ENCODE results near the gene PLD5.
"Not testable (repeated sequence)": the region's sequence is repeated elsewhere in the genome, so short reads cannot be mapped to it uniquely, and the experiment has no call there.

DNA sequence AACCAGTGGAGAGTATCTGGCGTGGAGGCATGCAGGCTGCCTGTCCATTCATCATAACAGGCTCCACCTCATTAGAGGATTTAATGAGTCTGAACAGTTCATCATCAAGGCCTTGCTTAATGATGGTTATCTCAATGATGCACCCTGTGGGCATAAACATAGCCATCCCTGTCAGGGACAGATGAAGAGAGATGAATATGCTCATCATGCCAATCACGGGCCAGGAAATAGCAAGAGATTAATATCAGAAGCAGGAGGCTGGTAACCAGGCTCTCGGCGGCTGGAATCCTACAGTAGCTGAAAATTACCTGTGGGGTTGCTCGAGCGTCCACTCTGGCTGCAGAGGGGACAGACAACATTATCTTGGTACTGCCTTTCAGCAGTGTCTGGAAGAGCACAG, 247.7 kb downstream of the PLD5 start:
- not testable (repeated sequence) for TF ChIP-seq CTCF (IDR thresholded peaks at IDR 0.05); SIN3A (IDR thresholded peaks at IDR 0.05; ENCODE audit: borderline replicate concordance, insufficient read depth, low read depth, low read length); POLR2AphosphoS5 (IDR thresholded peaks at IDR 0.05; ENCODE audit: low read depth, low read length)
- TF ChIP-seq, protein P1, sequence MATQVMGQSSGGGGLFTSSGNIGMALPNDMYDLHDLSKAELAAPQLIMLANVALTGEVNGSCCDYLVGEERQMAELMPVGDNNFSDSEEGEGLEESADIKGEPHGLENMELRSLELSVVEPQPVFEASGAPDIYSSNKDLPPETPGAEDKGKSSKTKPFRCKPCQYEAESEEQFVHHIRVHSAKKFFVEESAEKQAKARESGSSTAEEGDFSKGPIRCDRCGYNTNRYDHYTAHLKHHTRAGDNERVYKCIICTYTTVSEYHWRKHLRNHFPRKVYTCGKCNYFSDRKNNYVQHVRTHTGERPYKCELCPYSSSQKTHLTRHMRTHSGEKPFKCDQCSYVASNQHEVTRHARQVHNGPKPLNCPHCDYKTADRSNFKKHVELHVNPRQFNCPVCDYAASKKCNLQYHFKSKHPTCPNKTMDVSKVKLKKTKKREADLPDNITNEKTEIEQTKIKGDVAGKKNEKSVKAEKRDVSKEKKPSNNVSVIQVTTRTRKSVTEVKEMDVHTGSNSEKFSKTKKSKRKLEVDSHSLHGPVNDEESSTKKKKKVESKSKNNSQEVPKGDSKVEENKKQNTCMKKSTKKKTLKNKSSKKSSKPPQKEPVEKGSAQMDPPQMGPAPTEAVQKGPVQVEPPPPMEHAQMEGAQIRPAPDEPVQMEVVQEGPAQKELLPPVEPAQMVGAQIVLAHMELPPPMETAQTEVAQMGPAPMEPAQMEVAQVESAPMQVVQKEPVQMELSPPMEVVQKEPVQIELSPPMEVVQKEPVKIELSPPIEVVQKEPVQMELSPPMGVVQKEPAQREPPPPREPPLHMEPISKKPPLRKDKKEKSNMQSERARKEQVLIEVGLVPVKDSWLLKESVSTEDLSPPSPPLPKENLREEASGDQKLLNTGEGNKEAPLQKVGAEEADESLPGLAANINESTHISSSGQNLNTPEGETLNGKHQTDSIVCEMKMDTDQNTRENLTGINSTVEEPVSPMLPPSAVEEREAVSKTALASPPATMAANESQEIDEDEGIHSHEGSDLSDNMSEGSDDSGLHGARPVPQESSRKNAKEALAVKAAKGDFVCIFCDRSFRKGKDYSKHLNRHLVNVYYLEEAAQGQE (IDR thresholded peaks at IDR 0.05; ENCODE audit: insufficient read depth in 1 of 2, low read depth in 2 of 2, low read length in 1 of 2), result not testable (repeated sequence)

All from Panc1 (cell line).